ENCODE measurements around the gene TCF4. TPM values are rescaled to one million over a fixed set of nuclear protein-coding genes. Genes with fewer than 3 reads are reported as not detected.

TCF4 gene
- total RNA-seq, 1 experiment from 2014 or later: 93.7 TPM

GRCh38 chr18:55384551-55385275, 203.3 kb downstream of the TCF4 start:
- POLR2A ChIA-PET: interaction anchor here (0.6 kb wide), 1 partner anchor 198 kb away, joined by 9 read pairs; no protein-coding TSS in a partner anchor
- H3K27ac Mint-ChIP-seq (ENCODE audit: unreplicated experiment): no peak overlapping the region
- intact Hi-C loops (cut with micrococcal nuclease; ENCODE audit: unreplicated experiment): no loop called here

GRCh38 chr18:55384115-55384514, 203.9 kb downstream of the TCF4 start:
- Mint-ChIP-seq H3K27me3 (ENCODE audit: insufficient read depth, unreplicated experiment) (no peaks in the 10 kb centered on the region), H3K36me3 (ENCODE audit: insufficient read depth, unreplicated experiment) (peaks cover 13% of the 10 kb centered on the region), H3K4me3 (ENCODE audit: unreplicated experiment) (no peak overlapping the region), H3K4me1 (ENCODE audit: low read depth, unreplicated experiment) (no peaks in the 10 kb centered on the region), H3K27ac (ENCODE audit: unreplicated experiment) (no peak overlapping the region), H3K9me3 (ENCODE audit: unreplicated experiment) (no peaks in the 10 kb centered on the region)
- no peaks in the 10 kb centered on the region for H3K9me3 ChIP-seq
- ChIA-PET CTCF (no interaction called here), POLR2A (no interaction called here)
- no peaks in the 10 kb centered on the region for H3K36me3 ChIP-seq (ENCODE audit: control insufficient read depth, insufficient read depth, low read length)
- DNase-seq: no peak
- no peak overlapping the region for H3K4me3 ChIP-seq (ENCODE audit: low read depth, low read length)
- H3K27me3 ChIP-seq (replicated peaks; ENCODE audit: control insufficient read depth, insufficient read depth, low read length): no peaks in the 10 kb centered on the region
- no peaks in the 10 kb centered on the region for H3K4me1 ChIP-seq
- BruUV-seq (replicated peaks): no TSS peak
- intact Hi-C loops (cut with micrococcal nuclease; ENCODE audit: unreplicated experiment): no loop called here
- no peak for TF ChIP-seq CTCF (IDR thresholded peaks at IDR 0.05; ENCODE audit: insufficient read depth in 1 of 2, low read depth in 1 of 2, low read length in 1 of 2, severe bottlenecking in 1 of 2, unreplicated experiment in 1 of 2)

More at GRCh38 chr18:55384551-55385275, 203.3 kb downstream of the TCF4 start:
- Mint-ChIP-seq H3K4me3 (ENCODE audit: unreplicated experiment) (no peak overlapping the region), H3K9me3 (ENCODE audit: unreplicated experiment) (no peaks in the 10 kb centered on the region), H3K27me3 (ENCODE audit: insufficient read depth, unreplicated experiment) (no peaks in the 10 kb centered on the region), H3K4me1 (ENCODE audit: low read depth, unreplicated experiment) (no peaks in the 10 kb centered on the region), H3K36me3 (ENCODE audit: insufficient read depth, unreplicated experiment) (peaks cover 19% of the 10 kb centered on the region)
- Histone ChIP-seq H3K4me1 (no peaks in the 10 kb centered on the region), H3K9me3 (no peaks in the 10 kb centered on the region), H3K27me3 (replicated peaks; ENCODE audit: control insufficient read depth, insufficient read depth, low read length) (no peaks in the 10 kb centered on the region), H3K4me3 (ENCODE audit: low read depth, low read length) (no peak overlapping the region), H3K36me3 (ENCODE audit: control insufficient read depth, insufficient read depth, low read length) (no peaks in the 10 kb centered on the region)
- no TSS peak for BruUV-seq (replicated peaks)
- CTCF ChIA-PET: no interaction called here
- peak in 1 of 2 experiments; percentile 11 for TF ChIP-seq CTCF (IDR thresholded peaks at IDR 0.05; ENCODE audit: insufficient read depth in 1 of 2, low read depth in 1 of 2, low read length in 1 of 2, severe bottlenecking in 1 of 2, unreplicated experiment in 1 of 2)
- DNase-seq: peak in 1 of 2 experiments; percentile 29

- H3K9me3 ChIP-seq: no peaks in the 10 kb centered on the region
- no peak for TF ChIP-seq CTCF (IDR thresholded peaks at IDR 0.05; ENCODE audit: insufficient read depth in 1 of 2, low read depth in 1 of 2, low read length in 1 of 2, severe bottlenecking in 1 of 2, unreplicated experiment in 1 of 2)
- ChIA-PET POLR2A (no interaction called here), CTCF (no interaction called here)
- Mint-ChIP-seq H3K4me1 (ENCODE audit: low read depth, unreplicated experiment) (no peaks in the 10 kb centered on the region), H3K36me3 (ENCODE audit: insufficient read depth, unreplicated experiment) (peaks cover 12% of the 10 kb centered on the region), H3K27me3 (ENCODE audit: insufficient read depth, unreplicated experiment) (no peaks in the 10 kb centered on the region), H3K4me3 (ENCODE audit: unreplicated experiment) (no peak overlapping the region), H3K9me3 (ENCODE audit: unreplicated experiment) (no peaks in the 10 kb centered on the region), H3K27ac (ENCODE audit: unreplicated experiment) (no peak overlapping the region)
- no peak overlapping the region for H3K4me3 ChIP-seq (ENCODE audit: low read depth, low read length)
- BruUV-seq (replicated peaks): no TSS peak
- no peak for DNase-seq
- H3K27me3 ChIP-seq (replicated peaks; ENCODE audit: control insufficient read depth, insufficient read depth, low read length): no peaks in the 10 kb centered on the region
- intact Hi-C loops (cut with micrococcal nuclease; ENCODE audit: unreplicated experiment): no loop called here
- no peaks in the 10 kb centered on the region for H3K36me3 ChIP-seq (ENCODE audit: control insufficient read depth, insufficient read depth, low read length)
- no peaks in the 10 kb centered on the region for H3K4me1 ChIP-seq
Observed at GRCh38 chr18:55382277-55382805, 205.7 kb downstream of the TCF4 start.

All from Caco-2 (cell line).